GM19324 (cell line): ENCODE results near the gene IL2RA.
A peak's percentile ranks its signal among the peaks of the same experiment; 100 is the strongest.

ENCODE experiments used
- ATAC-seq: cut with Tn5 transposase; IDR thresholded peaks from one replicate; pipeline ENCODE4 v1.9.1; 2021; ENCODE audit warnings: mild to moderate bottlenecking, moderate library complexity; ENCODE audit not compliant: unreplicated experiment, low FRiP score

Gene IL2RA

GRCh38 chr10:6061056-6061455 lies 1.1 kb downstream of the IL2RA start:
- no peak for ATAC-seq

GRCh38 chr10:6059506-6059905 lies 2.7 kb downstream of the IL2RA start:
- no peak for ATAC-seq

- no peak for ATAC-seq
Measured at GRCh38 chr10:6058682-6059475, 3.3 kb downstream of the IL2RA start.

GRCh38 chr10:6056411-6057135 lies 5.6 kb downstream of the IL2RA start:
- ATAC-seq = no peak

GRCh38 chr10:6055929-6056328 lies 6.2 kb downstream of the IL2RA start:
- no peak for ATAC-seq

- ATAC-seq = no peak
Measured at GRCh38 chr10:6054884-6055283, 7.3 kb downstream of the IL2RA start.

- no peak for ATAC-seq
Measured at GRCh38 chr10:6053816-6054631, 8.1 kb downstream of the IL2RA start.

GRCh38 chr10:6053303-6053702 lies 8.9 kb downstream of the IL2RA start:
- no peak for ATAC-seq

- no peak for ATAC-seq
Measured at GRCh38 chr10:6052247-6053221, 9.6 kb downstream of the IL2RA start.

GRCh38 chr10:6050801-6051445 lies 11.2 kb downstream of the IL2RA start:
- ATAC-seq = peak; percentile 75

- ATAC-seq = no peak
Measured at GRCh38 chr10:6049031-6049400, 13.2 kb downstream of the IL2RA start.

GRCh38 chr10:6048281-6049030 lies 13.7 kb downstream of the IL2RA start:
- ATAC-seq = no peak

- no peak for ATAC-seq
Measured at GRCh38 chr10:6047847-6048246, 14.3 kb downstream of the IL2RA start.

- no peak for ATAC-seq
Measured at GRCh38 chr10:6046773-6047611, 15.2 kb downstream of the IL2RA start.

GRCh38 chr10:6045878-6046772 lies 16.0 kb downstream of the IL2RA start:
- ATAC-seq = no peak

- ATAC-seq = no peak
Measured at GRCh38 chr10:6045314-6045848, 16.8 kb downstream of the IL2RA start.
